Measurements from ENCODE around the gene CIAO1.

- no peak for TF ChIP-seq BHLHE40 (IDR thresholded peaks at IDR 0.05; ENCODE audit: borderline replicate concordance)
- TF ChIP-seq FOXM1 (IDR thresholded peaks at IDR 0.05; ENCODE audit: borderline replicate concordance): no peak
- TF ChIP-seq FOXA1 (IDR thresholded peaks at IDR 0.05): no peak
- TF ChIP-seq NFRKB (IDR thresholded peaks at IDR 0.05): no peak
Observed at GRCh38 chr2:96233880-96234316, 32.1 kb upstream of the CIAO1 start.

Data from HEK293T (cell line).